Rectal smooth muscle tissue (tissue), 1 donor: ENCODE data around the gene ATXN3.
"Not testable (repeated sequence)": the region's sequence is repeated elsewhere in the genome, so short reads cannot be mapped to it uniquely, and the experiment has no call there.

Experiments
- H3K27ac ChIP-seq: one replicate; pipeline ENCODE4 v1.7.0; 2013; ENCODE audit warnings: low read depth, low read length, inconsistent platforms
- H3K27me3 ChIP-seq: one replicate; pipeline ENCODE4 v1.7.0; 2013; ENCODE audit warnings: low read length; ENCODE audit not compliant: control insufficient read depth, insufficient read depth
- H3K36me3 ChIP-seq: one replicate; pipeline ENCODE4 v1.7.0; 2013; ENCODE audit warnings: low read length; ENCODE audit not compliant: control insufficient read depth, insufficient read depth
- H3K4me1 ChIP-seq: one replicate; pipeline ENCODE4 v1.7.0; 2013; ENCODE audit warnings: low read length; ENCODE audit not compliant: control insufficient read depth, insufficient read depth
- H3K4me3 ChIP-seq: one replicate; pipeline ENCODE4 v1.7.0; 2013; ENCODE audit warnings: low read length
- H3K9ac ChIP-seq: one replicate; pipeline ENCODE4 v1.7.0; 2013; ENCODE audit warnings: low read length

The ATXN3 gene

DNA sequence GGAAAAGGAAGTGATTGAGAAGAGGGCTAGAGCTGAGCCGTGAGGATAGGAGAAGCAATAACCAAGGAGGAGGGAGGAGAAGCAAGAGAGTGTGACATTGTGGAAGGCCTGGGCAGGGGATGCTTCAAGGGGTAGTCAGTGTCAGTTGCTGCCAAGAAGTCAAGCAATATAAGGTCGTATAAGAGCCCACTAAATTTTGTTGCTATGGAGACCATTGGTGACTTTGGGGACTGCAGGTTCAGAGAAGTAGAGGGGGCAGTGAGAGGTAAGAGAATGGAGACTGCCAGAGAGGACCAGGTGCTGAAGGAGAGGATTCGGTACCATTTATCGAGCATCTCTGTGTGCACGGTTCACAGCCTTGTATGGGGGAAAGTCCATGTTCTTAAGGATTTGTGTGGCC lies 3.1 kb upstream of the ATXN3 start:
- H3K27ac ChIP-seq, result no peak overlapping the region
- H3K36me3 ChIP-seq, result no peaks in the 10 kb centered on the region
- no peaks in the 10 kb centered on the region for H3K27me3 ChIP-seq
- no peak overlapping the region for H3K9ac ChIP-seq
- H3K4me3 ChIP-seq, result no peak overlapping the region
- peaks cover 4% of the 10 kb centered on the region for H3K4me1 ChIP-seq

DNA sequence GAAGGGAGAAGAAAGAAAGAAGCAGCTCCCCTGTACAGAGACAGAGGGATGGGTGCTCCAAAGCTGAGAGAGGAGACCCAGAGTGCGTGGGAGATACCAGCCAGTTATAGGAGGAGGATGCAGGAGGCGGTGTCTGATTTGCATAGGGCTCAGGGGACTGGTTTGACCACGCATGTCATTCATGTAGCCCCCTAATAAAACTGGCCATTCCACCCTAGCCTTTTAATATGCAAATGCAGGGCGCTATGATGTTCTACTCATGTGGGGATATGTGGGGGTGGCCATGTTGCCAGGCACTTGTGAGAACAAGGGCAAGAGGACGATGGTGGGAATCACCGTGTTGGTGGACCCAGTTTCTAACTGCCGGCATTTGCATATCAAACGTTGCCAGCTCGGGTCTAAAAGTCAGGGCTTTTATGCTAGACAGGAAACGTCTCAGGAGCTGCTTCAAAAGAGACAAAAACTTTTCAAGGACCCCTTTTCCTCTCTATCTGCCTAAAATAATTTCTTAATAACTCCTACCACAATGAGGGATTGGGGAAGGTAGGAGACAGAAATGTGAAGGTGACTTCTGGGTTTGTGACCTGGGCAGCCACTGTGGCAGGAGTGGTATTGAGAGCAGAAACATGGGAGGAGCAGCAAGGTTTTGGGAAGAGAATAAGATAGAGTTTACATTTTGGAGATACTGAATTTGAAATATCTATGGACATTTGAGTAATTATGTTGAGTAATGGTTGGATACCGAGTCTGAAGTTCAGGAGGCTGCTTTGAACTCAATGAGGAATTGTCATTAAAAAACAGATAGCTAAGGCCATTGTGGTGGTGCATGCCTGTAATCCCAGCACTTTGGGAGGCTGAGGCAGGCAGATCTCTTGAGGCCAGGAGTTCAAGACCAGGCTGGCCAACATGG lies 2.2 kb upstream of the ATXN3 start:
- H3K9ac ChIP-seq, result no peak overlapping the region
- no peaks in the 10 kb centered on the region for H3K27me3 ChIP-seq
- H3K4me1 ChIP-seq, result peaks cover 4% of the 10 kb centered on the region
- H3K4me3 ChIP-seq, result no peak overlapping the region
- no peaks in the 10 kb centered on the region for H3K36me3 ChIP-seq
- no peak overlapping the region for H3K27ac ChIP-seq

DNA sequence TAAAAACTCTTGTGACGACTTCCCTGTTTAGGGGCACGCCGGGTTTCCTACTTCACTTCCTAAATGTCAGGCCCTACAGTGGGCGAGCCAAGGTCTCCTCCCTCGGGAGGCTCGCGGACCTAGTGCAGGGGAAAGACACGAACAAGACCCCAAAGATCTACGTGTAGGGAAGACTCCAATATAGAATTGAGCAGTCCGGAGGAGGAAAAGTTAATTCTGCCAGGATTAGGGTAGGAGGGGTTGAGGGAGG lies 564 bp downstream of the ATXN3 start:
- peak overlapping the region; percentile 95 for H3K27ac ChIP-seq
- H3K4me1 ChIP-seq, result peaks cover 4% of the 10 kb centered on the region
- H3K9ac ChIP-seq, result peak overlapping the region; percentile 43
- H3K4me3 ChIP-seq, result peak overlapping the region; percentile 96
- no peaks in the 10 kb centered on the region for H3K27me3 ChIP-seq
- H3K36me3 ChIP-seq, result no peaks in the 10 kb centered on the region

DNA sequence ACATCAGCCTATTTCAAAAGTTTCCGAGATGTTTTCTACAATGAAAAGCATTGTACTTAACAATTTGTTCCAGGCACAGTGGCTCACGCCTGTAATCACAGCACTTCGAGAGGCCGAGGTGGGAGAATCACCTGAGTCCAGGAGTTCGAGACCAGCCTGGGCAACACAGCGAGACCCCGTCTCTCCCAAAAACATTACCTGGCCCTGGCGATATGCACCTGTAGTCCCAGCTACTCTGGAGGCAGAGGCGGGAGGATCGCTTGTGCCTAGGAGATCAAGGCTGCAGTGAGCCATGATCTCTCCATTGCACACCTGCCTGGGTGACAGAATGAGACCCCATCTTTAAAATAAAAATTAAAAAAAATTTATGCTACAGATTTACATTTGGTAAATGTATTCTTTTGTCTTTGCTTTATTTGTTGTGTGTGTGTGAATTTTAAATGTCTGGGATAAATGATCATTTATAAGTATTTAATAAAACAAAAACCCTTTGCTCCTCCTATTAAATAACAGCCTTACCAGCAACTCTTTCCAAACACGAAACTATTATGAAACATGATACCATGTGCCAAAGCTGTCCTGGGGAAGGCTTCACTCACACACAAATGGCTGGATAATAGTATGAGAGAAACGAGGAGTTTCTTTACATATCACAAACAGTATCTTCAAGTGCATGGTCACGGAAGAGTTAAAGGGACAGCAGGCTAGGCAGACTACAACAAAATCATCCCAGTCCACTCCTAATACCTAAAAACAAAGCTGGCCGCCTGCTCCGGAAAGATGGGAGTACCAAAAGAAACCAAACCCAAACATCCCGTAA lies 1.1 kb downstream of the ATXN3 start:
- H3K36me3 ChIP-seq, result no peaks in the 10 kb centered on the region
- peak overlapping the region; percentile 96 for H3K4me3 ChIP-seq
- H3K4me1 ChIP-seq, result peaks cover 4% of the 10 kb centered on the region
- H3K9ac ChIP-seq, result no peak overlapping the region
- peak overlapping the region; percentile 95 for H3K27ac ChIP-seq
- no peaks in the 10 kb centered on the region for H3K27me3 ChIP-seq

DNA sequence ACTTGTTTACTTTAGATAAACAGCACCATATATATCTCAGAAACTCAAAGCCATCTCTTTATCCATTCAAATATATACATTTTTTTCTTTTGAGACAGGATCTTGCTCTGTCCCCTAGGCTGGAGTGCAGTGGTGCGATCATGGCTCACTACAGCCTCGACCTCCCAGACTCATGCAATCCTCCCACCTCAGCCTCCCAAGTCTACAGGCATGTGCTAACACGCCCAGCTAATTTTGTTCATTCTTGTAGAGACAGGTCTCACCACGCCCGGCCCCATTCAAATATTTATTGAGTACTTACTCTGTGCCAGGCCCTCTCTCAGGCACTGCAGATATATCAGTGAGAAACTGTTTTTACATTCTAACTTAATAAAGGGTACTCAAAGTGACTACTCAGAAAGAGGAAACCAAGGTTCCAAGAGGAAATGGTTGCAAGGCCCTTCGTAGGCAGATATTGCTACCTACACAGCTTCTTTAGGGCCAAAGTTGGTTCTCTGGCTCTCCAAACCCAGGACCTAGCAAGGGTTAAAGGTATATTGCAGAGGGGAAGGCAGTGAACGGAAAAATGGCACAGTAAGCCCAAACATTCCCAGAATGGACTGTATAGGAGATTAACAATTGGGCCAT lies 2.9 kb downstream of the ATXN3 start:
- Histone ChIP-seq H3K9ac (no peak overlapping the region), H3K4me1 (peaks cover 4% of the 10 kb centered on the region), H3K27ac (no peak overlapping the region), H3K27me3 (no peaks in the 10 kb centered on the region), H3K36me3 (no peaks in the 10 kb centered on the region), H3K4me3 (no peak overlapping the region)

DNA sequence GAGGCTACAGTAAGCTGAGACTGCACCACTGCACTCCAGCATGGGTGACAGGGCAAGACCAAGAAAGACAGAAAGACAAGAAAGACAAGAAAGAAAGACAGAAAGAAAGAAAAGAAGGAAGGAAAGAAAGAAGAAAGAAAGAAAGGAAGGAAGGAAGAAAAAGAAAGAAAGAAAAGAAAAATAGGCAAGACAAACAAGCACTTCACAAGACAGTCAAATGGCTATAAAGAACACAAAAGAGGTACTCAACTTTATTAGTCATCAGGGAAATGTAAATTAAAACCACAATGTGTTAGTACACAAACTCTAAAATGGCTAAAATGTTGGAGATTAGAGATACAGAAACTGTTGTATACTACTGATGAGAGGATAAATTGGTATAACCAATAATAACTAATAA lies 6.6 kb downstream of the ATXN3 start:
- Histone ChIP-seq H3K4me3 (no peak overlapping the region), H3K9ac (no peak overlapping the region), H3K27ac (no peak overlapping the region), H3K27me3 (no peaks in the 10 kb centered on the region), H3K36me3 (no peaks in the 10 kb centered on the region), H3K4me1 (no peaks in the 10 kb centered on the region)

DNA sequence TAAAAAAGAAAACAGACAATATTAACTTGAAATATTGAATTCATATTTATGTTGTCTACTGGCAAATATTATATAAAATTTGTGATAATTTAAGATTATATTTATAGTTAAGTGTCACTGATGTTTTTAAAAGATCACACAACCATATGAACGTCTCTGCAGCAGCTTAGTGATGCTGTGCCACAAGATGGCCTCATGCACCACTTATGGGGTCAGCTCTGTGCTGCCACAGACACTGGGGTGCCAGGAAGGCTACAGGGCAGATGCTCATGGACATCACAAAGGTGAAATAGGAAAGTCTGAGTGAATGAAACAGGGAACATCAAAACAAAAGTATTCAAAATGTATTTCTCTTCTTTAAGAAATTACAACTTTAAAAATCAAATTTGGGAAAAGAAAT lies 13.1 kb downstream of the ATXN3 start:
- Histone ChIP-seq H3K27ac (no peak overlapping the region), H3K4me1 (no peaks in the 10 kb centered on the region), H3K27me3 (no peaks in the 10 kb centered on the region), H3K4me3 (no peak overlapping the region), H3K9ac (no peak overlapping the region), H3K36me3 (peaks cover 4% of the 10 kb centered on the region)

DNA sequence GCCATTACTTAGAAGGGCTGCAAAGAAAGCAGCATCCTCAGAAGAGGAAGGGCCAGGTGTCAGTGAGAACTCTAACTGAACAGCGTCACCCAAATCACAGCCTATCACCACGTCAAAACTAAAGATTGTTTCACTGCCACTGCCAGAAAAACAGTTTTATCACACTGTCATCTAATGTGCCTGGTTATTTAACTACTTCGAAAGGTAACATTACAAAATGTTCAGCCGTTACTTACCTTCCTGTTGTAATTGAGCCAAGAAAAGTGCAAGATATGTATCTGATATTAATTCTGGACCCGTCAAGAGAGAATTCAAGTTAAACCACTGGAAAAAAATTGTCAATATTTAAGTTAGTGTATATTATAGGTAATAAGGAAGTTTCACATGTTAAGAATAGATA lies 17.9 kb downstream of the ATXN3 start:
- Histone ChIP-seq H3K9ac (no peak overlapping the region), H3K4me3 (no peak overlapping the region), H3K27me3 (no peaks in the 10 kb centered on the region), H3K36me3 (no peaks in the 10 kb centered on the region), H3K4me1 (no peaks in the 10 kb centered on the region), H3K27ac (no peak overlapping the region)

DNA sequence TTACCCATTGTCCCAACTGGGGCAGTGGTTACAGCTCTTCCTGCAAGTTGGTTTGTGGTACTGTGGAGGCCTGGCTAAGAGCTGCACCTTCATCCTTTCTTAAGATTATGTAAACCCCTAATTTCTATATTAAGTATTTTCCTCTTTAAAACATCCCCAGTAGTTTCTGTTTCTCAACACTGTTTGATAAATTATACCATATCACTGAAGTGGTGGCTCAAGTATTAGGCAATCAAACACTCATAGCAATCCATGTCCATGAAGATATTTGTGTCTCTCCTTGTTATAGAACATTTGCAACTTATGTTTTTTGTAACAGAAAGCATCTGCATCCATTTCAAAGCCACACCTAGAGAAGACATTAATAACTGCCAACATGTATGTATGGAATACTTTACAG lies 31.8 kb downstream of the ATXN3 start:
- H3K4me3 ChIP-seq, result no peak overlapping the region
- no peaks in the 10 kb centered on the region for H3K4me1 ChIP-seq
- H3K36me3 ChIP-seq, result peaks cover 6% of the 10 kb centered on the region
- H3K27me3 ChIP-seq, result no peaks in the 10 kb centered on the region
- H3K9ac ChIP-seq, result no peak overlapping the region
- no peak overlapping the region for H3K27ac ChIP-seq

DNA sequence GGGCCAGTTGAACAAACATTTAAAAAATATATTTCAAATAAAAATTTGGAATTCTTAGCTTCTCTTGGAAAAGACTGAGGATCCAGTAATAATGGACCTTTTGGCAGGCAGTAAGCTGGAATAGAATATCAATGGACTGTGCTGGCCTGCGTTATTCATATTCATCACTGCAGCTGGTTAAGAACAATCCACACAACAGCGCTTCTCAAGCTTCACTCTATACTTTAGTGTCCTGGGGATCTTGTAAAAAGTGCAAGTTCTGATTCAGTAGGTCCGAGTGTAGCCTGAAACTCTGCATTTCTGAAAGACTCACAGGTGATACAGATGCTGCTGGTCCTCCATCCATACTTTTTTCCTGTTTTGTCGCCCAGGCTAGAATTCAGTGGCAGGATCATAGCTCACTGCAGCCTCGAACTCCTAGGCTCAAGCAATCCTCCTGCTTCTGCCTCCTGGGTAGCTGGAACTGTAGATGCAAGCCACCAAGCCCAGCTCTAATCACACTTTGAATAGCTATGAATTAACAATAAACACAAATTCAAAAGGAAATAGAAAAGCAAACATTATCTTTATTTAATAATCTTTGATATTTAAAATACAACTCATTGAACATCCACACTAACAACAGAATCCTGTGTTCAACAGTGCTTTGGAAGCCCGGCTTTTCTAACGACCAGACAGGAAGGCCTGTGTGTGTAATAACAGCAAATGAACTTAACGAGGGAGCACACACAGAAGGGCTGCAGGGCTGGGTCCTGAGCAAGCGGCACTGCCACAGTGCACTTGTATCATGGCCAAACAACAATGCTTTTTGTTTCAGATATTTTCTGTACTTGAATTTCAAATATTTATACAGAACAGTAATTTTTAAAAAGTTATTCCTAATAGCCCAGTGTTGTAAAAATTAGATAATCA lies 48.1 kb downstream of the ATXN3 start:
- Histone ChIP-seq H3K36me3 (no peaks in the 10 kb centered on the region), H3K4me1 (no peaks in the 10 kb centered on the region), H3K4me3 (no peak overlapping the region), H3K9ac (no peak overlapping the region), H3K27me3 (no peaks in the 10 kb centered on the region), H3K27ac (no peak overlapping the region)

DNA sequence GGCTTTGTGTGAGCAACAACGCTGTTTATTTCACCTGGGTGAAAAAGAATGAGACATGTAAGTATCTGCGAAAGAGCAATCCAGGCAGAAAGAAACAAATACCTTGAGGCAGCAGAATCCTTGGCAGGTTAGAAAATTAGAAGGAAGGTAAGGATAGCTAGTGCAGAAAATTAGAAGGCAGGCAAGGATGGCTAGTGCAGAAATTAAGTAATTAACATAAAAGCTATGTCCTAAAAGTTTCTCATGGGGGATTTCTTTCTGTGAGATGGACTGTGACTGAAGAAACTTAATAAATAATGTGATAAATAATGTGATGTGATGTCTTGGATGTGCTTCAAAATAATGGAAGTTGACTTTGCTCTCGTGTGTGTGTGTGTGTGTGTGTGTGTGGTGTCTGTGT lies 56.6 kb downstream of the ATXN3 start:
- H3K4me1 ChIP-seq, result no peaks in the 10 kb centered on the region
- no peak overlapping the region for H3K4me3 ChIP-seq
- no peaks in the 10 kb centered on the region for H3K27me3 ChIP-seq
- H3K27ac ChIP-seq, result no peak overlapping the region
- no peaks in the 10 kb centered on the region for H3K36me3 ChIP-seq
- no peak overlapping the region for H3K9ac ChIP-seq

DNA sequence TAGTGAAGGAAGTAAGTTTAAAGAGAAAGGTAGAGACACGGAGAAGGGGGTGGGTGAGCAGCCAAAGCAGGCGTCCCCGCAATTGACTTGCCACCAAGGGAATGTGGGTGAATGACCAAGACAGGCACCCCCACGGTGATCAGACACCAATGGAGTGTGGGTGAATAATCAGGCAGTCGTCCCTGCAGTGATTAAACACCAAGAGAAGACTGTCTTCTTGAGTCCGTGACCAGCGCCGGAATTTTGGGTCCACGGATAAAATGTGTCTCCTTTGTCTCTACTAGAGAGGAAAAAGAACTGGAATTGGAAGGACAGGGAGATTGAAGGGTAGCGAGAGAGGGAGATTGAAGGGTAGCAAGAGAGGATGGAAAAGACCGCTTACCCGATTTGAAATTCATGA lies 57.2 kb downstream of the ATXN3 start:
- not testable (repeated sequence) for H3K27ac ChIP-seq, H3K27me3 ChIP-seq, H3K9ac ChIP-seq, H3K36me3 ChIP-seq, H3K4me3 ChIP-seq, H3K4me1 ChIP-seq
